Activated CD4-positive, alpha-beta T cell treated with anti-CD3 and anti-CD28 coated beads for 36 hours (primary cell): ENCODE results near the gene FMNL1. TPM values are rescaled to one million over a fixed set of nuclear protein-coding genes. Genes with fewer than 3 reads are reported as not detected.
A peak's percentile ranks its signal among the peaks of the same experiment; 100 is the strongest.

ENCODE experiments used
- ATAC-seq: fragments of 200-7000 bp; cut with Tn5 transposase; one replicate; pipeline ENCODE4 v1.10.0; 2021; ENCODE audit warnings: mild to moderate bottlenecking, moderate library complexity
- CTCF ChIA-PET: fragments of 350-600 bp; sonication (Branson Sonifier 250); formaldehyde crosslinking; loops from one replicate; lab custom pipeline; 2021; ENCODE audit warnings: antibody characterized with exemption; lab: Charles Lee
- POLR2A ChIA-PET: fragments of 350-600 bp; sonication (Branson Sonifier 250); formaldehyde crosslinking; loops from one replicate; lab custom pipeline; 2021; ENCODE audit warnings: antibody characterized with exemption, inconsistent platforms; lab: Charles Lee
- DNase-seq: peaks from one replicate; pipeline ENCODE4 v3.0.0-alpha.2; 2020
- H3K27ac Mint-ChIP-seq: one replicate; pipeline ENCODE4 v1.8.0; 2021; ENCODE audit warnings: mixed read lengths
- H3K27me3 Mint-ChIP-seq: one replicate; pipeline ENCODE4 v1.8.0; 2021; ENCODE audit warnings: mixed read lengths
- H3K36me3 Mint-ChIP-seq: one replicate; pipeline ENCODE4 v1.8.0; 2021; ENCODE audit warnings: low read depth, mixed read lengths
- H3K4me1 Mint-ChIP-seq: one replicate; pipeline ENCODE4 v1.8.0; 2021; ENCODE audit warnings: mixed read lengths
- H3K4me3 Mint-ChIP-seq: one replicate; pipeline ENCODE4 v1.8.0; 2021; ENCODE audit warnings: mild to moderate bottlenecking, moderate library complexity, mixed read lengths
- H3K9me3 Mint-ChIP-seq: one replicate; pipeline ENCODE4 v1.8.0; 2021; ENCODE audit warnings: low read depth, mixed read lengths
- intact Hi-C, 2 experiments: fragments of 100-400 bp; cut with DNase I in 1 of 2; cut with micrococcal nuclease in 1 of 2; formaldehyde crosslinking; loops; one replicate each; pipeline versions ENCODE4 v1.14.2 to v1.15.1; 2022 to 2024; cut with DNase I, micrococcal nuclease
- total RNA-seq, 2 experiments: library from RNA; stranded (reverse); gene quantifications; one replicate each; pipeline ENCODE4 v1.2.3, GENCODE V29; 2021

FMNL1 gene
- total RNA-seq, 2 experiments from 2014 or later: 268 to 295 TPM

GRCh38 chr17:45227926-45228762 lies 6.5 kb downstream of the FMNL1 start:
- Mint-ChIP-seq H3K4me1 (peaks cover 77% of the 10 kb centered on the region), H3K27me3 (no peaks in the 10 kb centered on the region), H3K9me3 (no peaks in the 10 kb centered on the region), H3K27ac (peak overlapping the region; percentile 100), H3K36me3 (peaks cover 39% of the 10 kb centered on the region), H3K4me3 (peak overlapping the region; percentile 94)
- DNase-seq (peak; percentile 65), ATAC-seq (no peak)
- intact Hi-C loops: loop anchor here in 1 of 2 experiments (5.0 kb wide), 3 partner anchors 281 to 964 kb away; partner anchors contain the start of genes GPATCH8, KANSL1 and KIF18B
- ChIA-PET POLR2A (interaction anchor here (0.5 to 7.9 kb wide), 9 partner anchors 17 to 91 kb away, joined by 3 to 86 read pairs (median 4); partner anchors contain the start of genes HEXIM1 and MAP3K14), CTCF (interaction anchor here (0.6 to 12.8 kb wide), 9 partner anchors 9 to 155 kb away, joined by 3 to 334 read pairs (median 10); partner anchors contain the start of genes ACBD4, FMNL1 and HEXIM1)

DNA sequence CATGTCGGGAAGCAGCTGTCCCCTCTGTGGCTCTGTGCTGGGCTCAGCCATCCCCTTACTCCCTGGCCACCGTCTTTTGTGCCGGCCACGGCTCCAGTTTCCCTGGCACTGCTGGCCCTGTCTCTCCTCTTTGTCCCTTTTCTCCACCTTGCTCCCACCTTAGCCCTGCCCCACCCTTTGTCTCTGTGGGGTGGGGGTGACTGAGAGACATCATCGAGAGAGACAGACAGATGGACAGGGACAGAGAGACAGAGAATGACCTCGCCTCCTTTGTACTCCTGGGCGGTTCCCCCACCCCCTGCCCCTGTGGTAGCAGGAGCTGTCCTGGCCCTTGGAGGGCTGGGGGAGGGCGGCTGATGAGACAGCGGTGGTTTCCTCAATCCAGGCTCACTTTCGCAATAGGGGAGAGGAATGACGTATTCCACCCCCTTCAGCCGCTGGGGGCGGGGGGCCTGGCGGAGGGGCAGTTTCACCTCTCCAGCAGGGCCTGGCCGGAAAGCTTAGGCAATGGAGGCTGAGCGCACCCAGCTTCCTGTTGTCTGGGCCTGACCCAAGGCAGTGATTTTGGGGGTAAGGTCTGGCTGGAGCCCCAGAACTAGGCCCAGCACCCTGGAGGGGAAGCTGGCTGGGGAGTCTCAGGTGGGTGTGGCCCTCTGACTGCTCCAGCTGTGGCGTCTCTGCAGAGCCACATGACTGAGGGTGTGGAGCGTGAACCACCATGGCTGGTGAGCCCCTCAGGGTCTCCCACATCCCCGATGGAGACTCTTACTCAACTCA lies 7.3 kb downstream of the FMNL1 start:
- Mint-ChIP-seq H3K4me1 (peaks cover 82% of the 10 kb centered on the region), H3K36me3 (peaks cover 38% of the 10 kb centered on the region), H3K9me3 (no peaks in the 10 kb centered on the region), H3K4me3 (peak overlapping the region; percentile 94), H3K27ac (peak overlapping the region; percentile 100), H3K27me3 (no peaks in the 10 kb centered on the region)
- DNase-seq (peak; percentile 93), ATAC-seq (peak; percentile 37)
- POLR2A ChIA-PET: interaction anchor here (0.5 to 7.9 kb wide), 11 partner anchors 17 to 820 kb away, joined by 3 to 86 read pairs (median 4); partner anchors contain the start of genes HEXIM1 and MAP3K14
- intact Hi-C loops: loop anchor here (1.0 to 5.0 kb wide), 6 partner anchors 18 to 963 kb away; partner anchors contain the start of genes GPATCH8 (in 1 of the 2), KANSL1 (in 1 of the 2), KIF18B (in 1 of the 2) and MAP3K14 (in 1 of the 2)
- CTCF ChIA-PET: interaction anchor here (0.5 to 12.8 kb wide), 10 partner anchors 10 to 742 kb away, joined by 3 to 334 read pairs (median 9); partner anchors contain the start of genes ACBD4, FMNL1 and HEXIM1

DNA sequence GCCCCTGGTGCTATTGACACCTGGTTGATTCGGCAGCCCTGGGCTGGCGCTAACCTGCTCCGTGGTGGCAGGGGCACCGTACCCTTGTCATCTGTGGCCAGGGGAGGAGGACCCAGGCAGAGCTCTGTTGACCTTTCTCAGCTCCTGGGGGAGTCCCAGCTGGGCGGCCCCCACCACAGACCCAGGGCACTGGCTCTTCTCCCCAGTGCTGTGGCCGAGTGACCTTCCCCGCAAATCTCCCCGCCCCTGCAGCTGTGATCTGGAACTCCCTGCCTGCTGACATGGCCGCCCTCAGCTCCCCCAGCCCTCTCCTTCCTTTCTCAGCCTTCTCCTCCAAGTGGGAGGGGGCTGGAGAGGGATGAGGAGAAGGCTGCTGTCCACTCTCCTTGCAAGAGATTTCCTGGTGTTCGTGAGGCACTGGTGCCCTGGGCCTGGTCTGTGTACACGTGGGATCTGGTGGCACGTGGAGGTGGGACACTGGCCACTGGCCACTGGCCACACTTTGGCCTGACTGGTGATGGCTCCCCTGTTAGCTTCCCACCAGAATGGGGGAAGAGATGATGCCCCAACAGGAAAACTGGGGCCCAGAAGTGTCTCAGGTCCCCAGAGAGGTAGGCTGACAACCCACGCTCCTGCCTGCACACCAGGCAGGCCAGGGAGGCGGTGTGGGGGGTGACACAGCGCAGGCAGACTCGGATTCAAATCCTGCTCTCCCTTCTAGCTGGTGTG lies 8.2 kb downstream of the FMNL1 start:
- no peak for ATAC-seq
- DNase-seq: peak; percentile 72
- ChIA-PET CTCF (interaction anchor here (0.5 to 12.8 kb wide), 13 partner anchors 11 to 743 kb away, joined by 3 to 334 read pairs (median 4); partner anchors contain the start of genes ACBD4 and FMNL1), POLR2A (interaction anchor here (0.5 to 7.9 kb wide), 10 partner anchors 11 to 819 kb away, joined by 3 to 86 read pairs (median 6); partner anchors contain the start of genes HEXIM1 and MAP3K14)
- Mint-ChIP-seq H3K27ac (peak overlapping the region; percentile 100), H3K4me3 (peak overlapping the region; percentile 94), H3K27me3 (no peaks in the 10 kb centered on the region), H3K9me3 (no peaks in the 10 kb centered on the region), H3K4me1 (peaks cover 88% of the 10 kb centered on the region), H3K36me3 (peaks cover 45% of the 10 kb centered on the region)
- intact Hi-C loops: loop anchor here (1.0 to 5.0 kb wide), 6 partner anchors 17 to 962 kb away; partner anchors contain the start of genes GPATCH8 (in 1 of the 2), KANSL1 (in 1 of the 2), KIF18B (in 1 of the 2) and MAP3K14 (in 1 of the 2)

DNA sequence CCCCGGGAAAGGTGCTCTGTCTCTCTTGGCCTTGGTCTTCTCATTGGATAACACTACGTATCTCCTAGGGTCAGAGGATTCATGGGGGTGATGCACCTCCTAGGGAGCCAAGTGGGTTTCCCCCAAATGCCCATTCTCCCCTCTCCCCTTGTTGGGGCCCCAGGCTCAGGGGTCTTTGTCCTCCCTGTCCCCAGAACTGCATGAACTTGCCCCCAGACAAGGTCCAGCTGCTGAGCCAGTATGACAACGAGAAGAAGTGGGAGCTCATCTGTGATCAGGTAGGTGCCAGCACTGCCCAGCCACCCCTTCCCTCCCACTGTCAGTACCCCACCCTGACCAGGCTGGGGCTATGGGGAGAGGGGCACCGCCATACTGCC lies 8.7 kb downstream of the FMNL1 start:
- ChIA-PET CTCF (interaction anchor here (0.6 to 12.8 kb wide), 12 partner anchors 11 to 169 kb away, joined by 3 to 334 read pairs (median 4); partner anchors contain the start of genes ACBD4 and FMNL1), POLR2A (interaction anchor here (0.5 to 7.9 kb wide), 6 partner anchors 11 to 84 kb away, joined by 3 to 86 read pairs (median 6); no protein-coding TSS in a partner anchor)
- DNase-seq (no peak), ATAC-seq (no peak)
- H3K36me3 Mint-ChIP-seq: peaks cover 49% of the 10 kb centered on the region
- H3K4me1 Mint-ChIP-seq: peaks cover 88% of the 10 kb centered on the region
- intact Hi-C loops: no loop called here
- no peaks in the 10 kb centered on the region for H3K27me3 Mint-ChIP-seq
- H3K4me3 Mint-ChIP-seq: peak overlapping the region; percentile 94
- no peaks in the 10 kb centered on the region for H3K9me3 Mint-ChIP-seq
- peak overlapping the region; percentile 100 for H3K27ac Mint-ChIP-seq

- POLR2A ChIA-PET: interaction anchor here (1.0 to 2.4 kb wide), 4 partner anchors 12 to 83 kb away, joined by 4 to 7 read pairs (median 6); no protein-coding TSS in a partner anchor
- intact Hi-C loops: no loop called here
These were observed 9.2 kb downstream of the FMNL1 start for GRCh38 chr17:45230787-45231480.

GRCh38 chr17:45231481-45232116 lies 9.9 kb downstream of the FMNL1 start:
- Mint-ChIP-seq H3K4me1 (peaks cover 88% of the 10 kb centered on the region), H3K4me3 (peak overlapping the region; percentile 94), H3K9me3 (no peaks in the 10 kb centered on the region), H3K36me3 (peaks cover 54% of the 10 kb centered on the region), H3K27me3 (no peaks in the 10 kb centered on the region), H3K27ac (peak overlapping the region; percentile 100)
- intact Hi-C loops: no loop called here
- ChIA-PET CTCF (interaction anchor here (0.6 to 12.8 kb wide), 15 partner anchors 11 to 86 kb away, joined by 3 to 334 read pairs (median 3); partner anchors contain the start of gene FMNL1), POLR2A (interaction anchor here (0.5 to 1.0 kb wide), 2 partner anchors 11 to 76 kb away, joined by 4 read pairs; no protein-coding TSS in a partner anchor)
- ATAC-seq (no peak), DNase-seq (peak; percentile 61)

More at GRCh38 chr17:45230787-45231480, 9.2 kb downstream of the FMNL1 start:
- Mint-ChIP-seq H3K4me1 (peaks cover 92% of the 10 kb centered on the region), H3K36me3 (peaks cover 54% of the 10 kb centered on the region), H3K27me3 (no peaks in the 10 kb centered on the region), H3K4me3 (peak overlapping the region; percentile 94), H3K27ac (peak overlapping the region; percentile 100), H3K9me3 (no peaks in the 10 kb centered on the region)
- CTCF ChIA-PET: interaction anchor here (0.6 to 12.8 kb wide), 14 partner anchors 12 to 95 kb away, joined by 3 to 334 read pairs (median 4); partner anchors contain the start of genes ACBD4 and FMNL1
- DNase-seq: peak; percentile 51
- ATAC-seq: no peak

DNA sequence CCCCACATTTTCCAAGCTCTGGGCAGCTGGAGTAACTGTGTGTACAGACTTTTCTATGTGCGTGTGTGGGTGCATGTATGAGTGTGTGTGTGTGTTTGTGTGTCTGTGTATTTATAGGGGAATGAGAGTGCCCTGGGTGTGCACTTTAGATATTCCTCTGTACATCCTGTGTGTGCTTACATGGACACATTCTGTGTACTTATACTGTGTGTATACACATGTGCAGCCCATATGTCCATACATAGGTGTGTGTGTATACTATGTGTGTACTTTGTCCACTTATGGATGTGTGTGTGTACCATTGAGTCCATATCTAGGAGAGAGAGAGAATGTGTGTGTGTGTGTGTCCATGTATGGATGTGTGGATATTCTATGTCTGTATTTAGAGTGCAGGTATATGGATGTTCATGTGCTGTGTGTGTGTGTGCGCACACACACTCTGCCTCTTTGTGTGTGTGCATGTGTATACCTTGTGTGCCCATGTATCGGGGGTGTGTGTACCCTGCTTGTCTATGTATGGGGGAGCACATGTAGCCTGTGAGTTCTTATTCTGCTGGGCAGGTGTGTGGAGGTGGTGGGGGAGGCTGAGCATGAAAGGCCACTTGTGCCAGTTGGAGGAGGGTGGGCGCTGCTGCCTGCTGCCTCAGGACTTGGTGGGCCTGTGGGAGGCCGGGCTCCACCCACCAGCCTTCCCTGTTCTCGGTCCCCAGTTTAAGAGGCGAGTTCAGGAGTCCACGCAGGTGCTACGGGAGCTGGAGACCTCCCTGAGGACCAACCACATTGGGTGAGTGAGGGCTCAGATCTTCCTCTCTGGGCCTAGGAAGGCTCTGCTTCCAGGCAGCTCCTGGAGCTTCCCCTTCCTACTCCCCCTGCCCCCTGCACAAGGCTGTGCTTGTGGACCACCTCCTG lies 11.1 kb downstream of the FMNL1 start:
- peak overlapping the region; percentile 94 for H3K4me3 Mint-ChIP-seq
- ChIA-PET POLR2A (no interaction called here), CTCF (interaction anchor here (0.6 to 12.8 kb wide), 12 partner anchors 10 to 97 kb away, joined by 3 to 334 read pairs (median 4); partner anchors contain the start of genes ACBD4 and FMNL1)
- no peaks in the 10 kb centered on the region for H3K9me3 Mint-ChIP-seq
- intact Hi-C loops: no loop called here
- peaks cover 79% of the 10 kb centered on the region for H3K4me1 Mint-ChIP-seq
- H3K27ac Mint-ChIP-seq: peak overlapping the region; percentile 100
- peaks cover 61% of the 10 kb centered on the region for H3K36me3 Mint-ChIP-seq
- DNase-seq (no peak), ATAC-seq (no peak)
- H3K27me3 Mint-ChIP-seq: no peaks in the 10 kb centered on the region

GRCh38 chr17:45233423-45233924 lies 11.8 kb downstream of the FMNL1 start:
- DNase-seq (no peak), ATAC-seq (no peak)
- ChIA-PET CTCF (interaction anchor here (1.3 to 12.8 kb wide), 4 partner anchors 12 to 98 kb away, joined by 4 to 334 read pairs (median 7); partner anchors contain the start of genes ACBD4 and FMNL1), POLR2A (no interaction called here)
- no peak overlapping the region for H3K4me3 Mint-ChIP-seq
- intact Hi-C loops: no loop called here
- no peaks in the 10 kb centered on the region for H3K27me3 Mint-ChIP-seq
- peak overlapping the region; percentile 100 for H3K27ac Mint-ChIP-seq
- peaks cover 75% of the 10 kb centered on the region for H3K4me1 Mint-ChIP-seq
- peaks cover 68% of the 10 kb centered on the region for H3K36me3 Mint-ChIP-seq
- H3K9me3 Mint-ChIP-seq: no peaks in the 10 kb centered on the region
